ENCODE measurements around the gene KDM4D.

DNA sequence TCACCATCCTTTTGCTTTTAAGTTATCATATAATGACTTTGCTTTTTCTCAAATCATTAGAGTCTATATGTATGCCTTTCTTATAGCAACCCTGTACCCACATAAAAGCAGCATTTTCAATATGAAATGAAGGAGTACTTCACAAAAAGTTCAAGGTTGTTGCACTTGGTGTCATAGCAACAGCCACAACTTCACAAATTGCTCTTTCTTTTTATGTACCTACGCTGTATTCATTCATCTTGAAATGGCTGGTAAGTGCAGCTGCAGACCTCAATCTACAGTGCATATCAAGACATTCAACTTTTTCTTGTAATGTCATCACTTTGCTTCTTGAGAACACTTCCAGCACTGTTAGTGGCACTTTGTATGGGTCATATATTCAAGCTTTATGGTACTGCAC, 18.8 kb upstream of the KDM4D start:
- no peak for TF ChIP-seq EZH2 (IDR thresholded peaks at IDR 0.05; ENCODE audit: low read depth, low read length, severe bottlenecking)
- TF ChIP-seq POLR2A (IDR thresholded peaks at IDR 0.05; ENCODE audit: control extremely low read depth in 1 of 2, low read depth in 2 of 2, low read length in 2 of 2): no peak
- no peak for TF ChIP-seq CTCF (IDR thresholded peaks at IDR 0.05; ENCODE audit: control extremely low read depth in 1 of 3, insufficient read depth in 1 of 3, low read depth in 1 of 3, low read length in 3 of 3)
- TF ChIP-seq JUN (IDR thresholded peaks at IDR 0.05; ENCODE audit: low read depth, low read length): no peak
- no peak for TF ChIP-seq CHD2 (IDR thresholded peaks at IDR 0.05; ENCODE audit: low read length)
- no peak for TF ChIP-seq RAD21 (IDR thresholded peaks at IDR 0.05 in 1 of 2, conservative IDR thresholded peaks at IDR 0.05 in 1 of 2; ENCODE audit: low read depth in 2 of 2, low read length in 2 of 2)

Data from H1 (cell line).